Fibroblast of skin of right biceps (primary cell): ENCODE measurements around the gene VDAC1.
"Not testable (repeated sequence)": the region's sequence is repeated elsewhere in the genome, so short reads cannot be mapped to it uniquely, and the experiment has no call there.

Experiments
- DNase-seq: peaks from one replicate; pipeline ENCODE4 v3.0.0-alpha.2; 2013

Gene VDAC1

DNA sequence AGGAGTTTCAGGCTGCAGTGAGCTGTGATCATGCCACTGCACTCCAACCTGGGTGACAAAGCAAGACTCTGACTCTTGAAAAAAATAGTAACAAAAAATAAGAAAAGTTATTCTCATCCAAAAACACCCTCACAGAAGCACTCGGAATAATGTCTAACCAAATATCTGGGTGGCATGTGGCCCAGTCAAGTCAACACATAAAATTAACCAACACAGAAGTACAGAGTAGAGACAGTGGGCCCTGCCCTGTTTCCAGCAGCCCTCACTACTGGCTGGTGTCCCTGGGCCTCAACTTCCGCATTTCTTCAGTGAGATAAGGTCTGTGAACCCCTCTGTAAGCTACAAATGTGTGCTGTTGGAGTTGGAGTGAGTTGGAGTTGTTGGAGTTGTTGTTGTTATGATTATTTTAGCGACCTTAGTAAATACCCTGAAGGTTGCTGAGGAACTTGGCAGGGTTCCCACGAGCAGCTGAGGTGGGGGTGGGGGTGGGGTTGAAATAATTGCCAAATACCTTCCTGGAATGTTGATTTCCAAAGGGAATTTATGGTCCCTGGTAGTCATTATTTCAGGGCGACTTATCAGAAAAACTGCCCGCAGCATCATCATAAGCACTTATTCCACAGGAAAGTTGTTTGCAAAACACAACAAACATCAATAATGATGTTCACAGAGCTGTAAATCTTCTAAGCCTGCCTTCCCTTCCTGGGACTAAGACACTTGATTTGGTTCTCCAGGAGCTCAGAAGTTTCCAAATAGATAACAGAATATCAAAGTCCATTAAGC, 66.5 kb downstream of the VDAC1 start:
- DNase-seq: no peak

DNA sequence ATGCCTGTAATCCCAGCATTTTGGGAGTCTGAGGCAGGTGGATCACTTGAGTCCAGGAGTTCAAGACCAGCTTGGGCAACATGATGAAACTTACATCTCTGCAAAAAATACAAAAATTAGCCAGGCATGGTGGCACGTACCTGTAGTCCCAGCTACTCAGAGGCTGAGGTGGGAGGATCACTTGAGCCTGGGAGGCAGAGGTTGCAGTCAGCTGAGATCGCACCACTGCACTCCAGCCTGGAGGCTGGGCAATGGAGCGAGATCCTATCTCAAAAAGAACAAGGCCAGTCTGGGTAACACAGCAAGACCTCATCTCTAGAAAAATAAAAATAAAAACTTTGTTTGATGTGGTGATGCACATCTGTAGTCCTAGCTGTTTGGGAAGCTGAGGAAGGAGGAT, 67.1 kb downstream of the VDAC1 start:
- DNase-seq: not testable (repeated sequence)

DNA sequence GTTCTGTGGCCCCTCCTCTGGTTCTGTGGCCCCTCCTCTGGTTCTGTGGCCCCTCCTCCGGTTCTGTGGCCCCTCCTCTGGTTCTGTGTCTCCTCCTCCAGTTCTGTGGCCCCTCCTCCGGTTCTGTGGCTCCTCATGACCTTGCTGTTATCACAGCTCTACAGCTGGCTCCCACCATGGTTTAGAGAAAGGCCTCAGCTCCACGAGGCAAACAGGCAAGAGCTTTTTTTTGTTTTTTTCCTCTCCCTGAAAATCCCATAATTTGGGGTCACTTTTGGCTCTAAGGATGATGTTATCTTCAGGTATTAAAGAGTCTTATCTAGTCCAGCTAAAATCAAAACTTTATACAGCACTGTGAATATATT, 68.1 kb downstream of the VDAC1 start:
- no peak for DNase-seq

DNA sequence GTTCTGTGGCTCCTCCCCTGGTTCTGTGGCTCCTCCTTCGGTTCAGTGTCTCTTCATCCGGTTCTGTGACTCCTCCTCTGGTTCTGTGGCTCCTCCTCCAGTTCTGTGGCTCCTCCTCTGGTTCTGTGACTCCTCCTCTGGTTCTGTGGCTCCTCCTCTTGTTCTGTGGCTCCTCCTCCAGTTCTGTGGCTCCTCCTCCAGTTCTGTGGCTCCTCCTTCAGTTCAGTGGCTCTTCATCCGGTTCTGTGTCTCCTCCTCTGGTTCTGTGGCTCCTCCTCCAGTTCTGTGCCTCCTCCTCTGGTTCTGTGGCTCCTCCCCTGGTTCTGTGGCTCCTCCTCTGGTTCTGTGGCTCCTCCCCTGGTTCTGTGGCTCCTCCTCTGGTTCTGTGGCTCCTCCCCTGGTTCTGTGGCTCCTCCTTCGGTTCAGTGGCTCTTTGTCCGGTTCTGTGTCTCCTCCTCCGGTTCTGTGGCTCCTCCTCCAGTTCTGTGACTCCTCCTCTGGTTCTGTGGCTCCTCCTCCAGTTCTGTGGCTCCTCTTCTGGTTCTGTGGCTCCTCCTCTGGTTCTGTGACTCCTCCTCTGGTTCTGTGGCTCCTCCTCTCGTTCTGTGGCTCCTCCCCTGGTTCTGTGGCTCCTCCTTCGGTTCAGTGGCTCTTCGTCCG, 68.7 kb downstream of the VDAC1 start:
- DNase-seq: not testable (repeated sequence)

DNA sequence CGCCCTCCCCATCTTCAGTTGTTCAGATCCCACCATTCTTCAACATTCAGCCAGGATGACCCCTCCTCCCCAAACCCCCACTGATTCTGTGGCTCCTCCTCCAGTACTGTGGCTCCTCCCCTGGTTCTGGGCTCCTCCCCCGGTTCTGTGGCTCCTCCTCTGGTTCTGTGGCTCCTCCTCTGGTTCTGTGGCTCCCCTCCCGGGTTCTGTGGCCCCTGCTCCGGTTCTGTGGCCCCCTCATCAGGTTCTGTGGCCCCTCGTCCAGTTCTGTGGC, 69.2 kb downstream of the VDAC1 start:
- DNase-seq: no peak

DNA sequence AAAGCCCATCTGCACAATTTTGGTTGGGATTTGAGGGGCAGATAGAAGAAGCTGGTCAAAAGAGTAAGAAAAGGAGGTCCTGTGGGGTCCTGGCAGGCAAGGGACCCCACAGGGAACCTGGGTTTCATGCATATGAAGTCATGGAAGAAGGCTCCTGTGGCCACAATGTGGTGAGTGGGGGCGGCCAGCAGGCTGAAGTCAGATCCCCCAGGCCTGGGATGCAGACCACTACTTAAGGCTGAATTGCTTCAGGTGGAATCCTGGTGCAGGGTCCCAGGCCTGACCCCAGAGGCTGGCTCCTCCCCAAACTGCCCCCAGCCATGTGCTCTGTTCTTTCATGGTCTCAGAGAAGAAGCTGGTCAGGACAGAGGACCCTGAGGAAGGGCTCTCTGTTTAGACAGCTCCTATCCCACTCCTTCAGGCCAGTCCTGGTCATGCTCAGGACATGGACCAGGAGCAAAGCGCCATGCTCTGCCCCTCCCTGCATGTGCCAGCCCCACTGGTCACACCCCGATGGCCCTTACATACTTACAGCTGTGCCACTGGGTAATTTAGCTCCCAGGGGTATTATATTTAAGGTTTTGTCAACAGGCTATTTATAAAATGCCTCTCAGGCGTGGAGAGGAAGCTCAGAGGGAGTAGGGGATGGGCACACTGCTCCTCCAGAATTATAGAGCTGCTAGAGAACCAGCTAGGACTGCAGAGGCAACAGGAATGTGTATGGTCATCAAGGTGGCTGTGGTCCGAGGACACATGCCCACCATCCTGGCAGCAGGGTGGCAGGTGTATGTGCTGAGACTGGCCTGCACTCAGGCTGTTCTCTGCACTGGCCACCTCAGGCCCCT, 69.7 kb downstream of the VDAC1 start:
- DNase-seq: no peak

DNA sequence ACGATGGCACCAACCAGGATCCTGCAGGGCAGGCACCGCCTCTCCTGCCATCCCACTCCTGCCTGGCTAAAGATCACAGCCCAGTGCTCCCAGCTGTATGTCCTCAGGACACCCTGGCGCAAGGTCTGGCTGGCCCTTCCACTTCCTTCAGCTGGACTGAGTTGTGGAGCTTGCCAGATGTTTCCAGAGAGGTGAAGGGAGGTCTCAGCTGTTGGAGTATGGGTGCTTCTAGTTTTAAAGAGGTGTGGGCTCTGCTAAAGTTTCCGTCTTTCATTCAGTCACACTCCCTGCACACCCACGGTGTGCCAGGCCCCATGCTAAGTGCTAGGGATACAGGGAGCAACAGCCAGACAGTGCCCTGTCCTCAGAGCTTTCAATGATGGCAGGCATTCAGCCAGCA, 70.5 kb downstream of the VDAC1 start:
- DNase-seq: no peak

DNA sequence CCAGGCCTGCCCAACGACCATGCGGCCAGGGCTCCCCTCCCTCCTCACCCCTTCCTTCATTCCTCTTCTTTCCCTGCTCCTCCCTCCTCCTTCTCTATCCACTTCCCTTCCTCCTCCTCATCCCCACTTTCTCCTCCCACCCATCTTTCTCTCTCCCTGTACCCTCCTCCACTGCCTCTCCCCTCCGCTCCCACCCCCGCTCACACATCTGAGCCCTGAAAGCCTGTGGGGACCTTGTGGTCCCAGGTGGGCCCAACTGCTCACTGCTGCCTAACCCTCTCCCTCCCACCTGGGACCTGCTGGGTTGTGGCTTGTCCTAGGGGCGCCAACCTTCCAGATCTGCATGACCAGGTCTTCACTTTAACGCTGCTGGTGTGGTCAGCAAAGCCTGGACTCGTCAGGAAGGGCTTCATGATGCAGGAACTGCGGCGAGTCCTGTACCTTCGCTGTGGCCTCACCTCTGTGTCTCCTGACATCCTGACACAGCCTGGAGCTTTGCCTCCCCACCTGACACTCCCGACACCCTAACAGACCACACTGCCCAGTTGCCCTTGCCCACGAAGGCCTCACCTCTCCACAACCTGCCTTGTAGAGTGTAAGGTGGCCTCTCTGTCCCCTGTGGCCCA, 71.0 kb downstream of the VDAC1 start:
- DNase-seq: no peak

DNA sequence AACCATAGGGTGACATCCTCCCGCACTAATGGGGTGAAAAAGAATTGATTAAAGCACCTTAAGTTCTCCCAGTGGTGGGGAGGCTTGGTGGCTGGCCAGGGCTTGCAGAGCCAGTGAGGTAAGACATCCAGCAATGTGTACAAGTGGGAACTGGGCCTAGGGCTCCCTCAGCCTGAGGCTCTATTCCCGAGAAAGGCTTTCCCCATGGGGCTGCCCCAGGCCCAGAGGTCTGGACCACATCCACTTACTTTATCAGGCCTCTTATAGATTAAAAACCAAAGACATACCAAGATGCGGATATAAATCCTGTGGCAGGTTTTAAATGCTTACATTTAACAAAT, 71.6 kb downstream of the VDAC1 start:
- DNase-seq: no peak

DNA sequence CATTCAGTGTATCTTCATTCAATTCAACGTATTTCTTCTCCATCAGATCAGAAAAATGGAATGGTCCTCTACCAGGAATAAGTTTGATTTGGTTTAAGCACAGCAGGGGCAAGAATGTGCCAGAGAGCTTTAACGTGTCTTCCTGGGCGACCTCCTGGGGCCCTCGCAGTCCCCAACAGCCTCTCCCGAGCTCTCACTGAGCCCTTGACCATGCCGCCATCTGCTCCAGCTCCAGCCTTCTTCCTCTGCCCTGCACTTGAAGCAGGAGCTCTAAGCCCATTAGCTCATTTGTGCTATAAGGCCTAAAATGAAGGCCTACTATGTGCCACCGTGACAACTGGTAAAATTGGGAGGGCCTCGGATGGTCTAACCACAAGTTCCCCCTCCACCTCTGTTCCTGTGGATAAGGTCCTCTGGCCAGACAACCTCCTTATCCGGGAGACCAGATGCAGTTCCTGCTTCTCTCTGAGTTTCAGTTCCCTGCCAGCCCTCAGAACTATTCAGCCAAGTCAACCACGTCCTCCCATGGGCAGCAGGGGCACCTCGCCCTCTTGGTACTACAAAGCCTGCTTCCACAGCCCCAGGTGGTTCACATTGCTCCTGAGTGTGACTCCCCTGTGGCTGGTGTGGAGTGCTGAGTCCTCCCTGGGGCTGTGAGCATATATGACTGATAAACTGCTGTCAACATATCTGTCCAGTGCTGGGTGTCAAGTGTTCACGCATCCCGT, 72.2 kb downstream of the VDAC1 start:
- no peak for DNase-seq

DNA sequence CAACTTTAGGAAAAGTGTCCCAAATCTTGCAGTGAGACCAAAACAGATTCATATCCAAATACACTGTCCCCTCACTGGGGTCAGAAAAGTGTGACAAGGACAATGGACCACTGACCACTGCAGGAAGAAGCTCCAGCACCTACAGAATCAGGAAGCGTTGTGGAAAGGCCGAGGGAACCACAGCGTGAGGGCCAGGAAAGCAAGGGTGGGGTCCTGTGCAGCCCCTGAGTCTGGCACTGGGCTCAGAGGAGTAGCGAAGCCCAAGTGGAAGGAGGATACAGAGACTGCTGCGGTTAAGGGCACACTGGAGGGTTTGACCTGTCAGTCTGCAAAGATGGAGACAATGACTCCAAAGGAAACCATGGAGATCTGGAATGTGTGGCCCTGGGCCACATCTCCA, 73.2 kb downstream of the VDAC1 start:
- no peak for DNase-seq

DNA sequence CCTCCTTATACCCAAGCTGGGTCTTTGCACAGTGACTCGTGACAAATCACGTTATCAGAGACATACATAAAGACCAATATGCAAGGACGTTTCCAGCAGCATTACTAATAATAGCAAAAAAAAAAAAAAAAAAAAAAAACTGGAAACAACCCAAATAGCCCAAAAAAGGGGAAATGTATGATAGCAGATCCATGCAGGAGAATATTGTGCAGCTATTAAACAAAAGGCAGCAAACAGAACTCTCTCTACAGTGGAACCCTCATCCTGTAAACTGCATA, 74.0 kb downstream of the VDAC1 start:
- DNase-seq: no peak

DNA sequence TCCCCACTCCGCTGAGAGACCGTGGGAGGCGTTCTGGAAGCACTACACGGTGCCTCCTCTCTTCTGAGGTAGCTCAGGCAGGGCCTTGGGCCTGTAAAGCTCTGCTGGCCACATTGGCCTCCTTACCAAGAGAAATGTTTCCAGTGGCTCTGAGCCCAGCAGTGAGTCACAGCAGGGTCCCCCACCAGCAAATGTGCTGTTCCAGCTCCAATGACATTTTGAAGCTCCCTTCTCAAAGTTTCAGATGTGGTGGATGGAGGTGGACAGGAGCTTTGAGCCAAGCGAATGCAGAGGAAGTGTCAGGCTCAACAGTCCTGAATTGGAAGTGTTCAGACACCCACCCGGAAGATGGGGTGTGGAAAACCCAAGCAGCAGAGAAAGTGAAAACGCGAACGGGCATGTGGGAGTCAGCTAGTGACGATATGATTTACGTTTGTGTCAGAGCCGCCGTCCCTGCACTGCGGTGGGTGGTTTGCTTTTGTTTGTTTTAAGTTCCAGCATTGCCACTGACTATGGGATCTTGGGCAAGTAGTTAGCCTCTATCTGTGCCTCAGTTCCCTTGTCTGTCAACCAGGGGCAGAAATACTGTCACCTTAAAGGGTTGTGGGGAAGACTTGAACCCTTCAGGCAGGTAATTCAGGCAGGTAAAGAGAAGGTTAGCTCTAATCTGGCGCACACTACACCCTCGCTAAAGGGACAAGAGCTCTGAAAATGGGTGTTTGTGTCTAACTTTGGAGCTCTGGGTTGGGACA, 74.5 kb downstream of the VDAC1 start:
- DNase-seq: peak; percentile 74

DNA sequence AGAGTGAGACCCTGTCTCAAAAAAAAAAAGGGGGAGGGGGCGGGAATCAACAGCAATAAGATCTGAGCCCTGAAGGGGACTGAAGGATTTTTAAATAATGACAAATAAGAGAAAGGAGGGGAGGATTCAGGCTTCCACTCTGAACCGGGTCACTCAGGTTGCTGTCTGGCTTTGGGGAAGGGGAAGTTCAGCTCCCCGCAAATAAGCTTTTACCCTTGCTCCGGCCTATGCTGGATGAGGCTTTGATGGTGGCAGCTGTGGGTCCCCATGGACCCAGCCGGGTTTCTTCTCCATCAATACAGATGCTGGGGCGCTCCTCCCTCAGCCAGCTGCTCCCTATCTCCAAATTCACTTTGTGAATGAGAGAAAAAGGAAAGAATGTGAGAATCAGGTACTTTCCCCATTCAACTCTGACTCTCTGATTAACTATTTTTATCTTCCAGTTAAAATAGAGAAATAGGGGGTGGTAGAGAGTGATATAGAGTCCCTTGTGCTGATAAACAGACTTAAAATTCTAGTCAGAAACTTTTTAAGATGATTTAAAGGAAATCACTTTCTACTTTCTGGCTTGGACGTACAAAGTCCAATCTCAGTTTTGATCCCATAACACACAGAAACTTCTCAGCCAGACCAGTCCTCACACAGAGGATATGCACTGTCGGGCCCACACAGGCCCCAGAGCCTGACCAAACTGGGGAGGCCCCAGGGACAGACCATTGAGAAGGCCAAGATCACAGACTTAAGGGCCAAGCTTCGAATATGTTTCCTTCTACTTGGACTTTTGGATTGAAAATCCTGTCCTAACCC, 76.0 kb downstream of the VDAC1 start:
- DNase-seq: no peak

DNA sequence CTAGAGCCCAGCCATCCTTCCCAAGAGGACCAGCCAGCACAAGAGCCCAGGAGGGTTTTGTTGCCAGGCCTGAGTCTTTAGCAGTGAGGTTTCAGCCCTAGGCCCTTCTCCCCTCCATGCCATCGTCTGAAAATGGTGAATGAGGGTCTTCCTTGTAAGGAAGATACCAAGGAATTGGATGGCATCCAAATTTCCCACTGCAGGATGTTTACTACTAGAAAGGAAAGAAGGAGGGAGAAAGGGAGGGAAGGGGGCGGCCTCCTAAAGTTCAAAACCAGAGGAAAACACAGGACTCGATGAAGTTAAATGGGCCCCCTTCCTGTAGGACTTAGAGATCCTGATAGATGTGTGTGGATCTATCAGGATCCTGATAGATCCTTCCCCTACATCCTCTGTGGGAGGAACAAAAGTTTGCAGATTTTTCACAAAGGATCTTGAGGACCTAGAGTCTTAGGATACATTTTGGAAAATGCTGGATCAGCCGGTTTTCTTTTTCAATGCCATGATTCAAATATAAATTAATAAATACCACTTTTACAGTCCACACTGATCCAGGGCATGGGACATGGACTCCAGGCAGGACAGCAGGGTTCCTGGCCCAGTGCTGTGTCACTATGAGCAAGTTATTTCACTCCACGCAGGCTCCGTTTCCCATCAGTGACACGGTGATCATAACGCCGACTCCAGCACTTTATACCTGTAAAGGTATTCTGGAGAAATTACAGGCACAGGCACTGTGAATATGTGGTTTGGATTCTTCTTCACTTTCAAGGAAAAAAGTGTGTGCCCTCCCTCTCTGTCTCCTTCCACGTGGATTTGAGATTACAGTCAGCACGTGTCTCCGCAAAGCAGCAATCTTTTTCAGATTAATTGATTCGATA, 77.2 kb downstream of the VDAC1 start:
- DNase-seq: no peak

DNA sequence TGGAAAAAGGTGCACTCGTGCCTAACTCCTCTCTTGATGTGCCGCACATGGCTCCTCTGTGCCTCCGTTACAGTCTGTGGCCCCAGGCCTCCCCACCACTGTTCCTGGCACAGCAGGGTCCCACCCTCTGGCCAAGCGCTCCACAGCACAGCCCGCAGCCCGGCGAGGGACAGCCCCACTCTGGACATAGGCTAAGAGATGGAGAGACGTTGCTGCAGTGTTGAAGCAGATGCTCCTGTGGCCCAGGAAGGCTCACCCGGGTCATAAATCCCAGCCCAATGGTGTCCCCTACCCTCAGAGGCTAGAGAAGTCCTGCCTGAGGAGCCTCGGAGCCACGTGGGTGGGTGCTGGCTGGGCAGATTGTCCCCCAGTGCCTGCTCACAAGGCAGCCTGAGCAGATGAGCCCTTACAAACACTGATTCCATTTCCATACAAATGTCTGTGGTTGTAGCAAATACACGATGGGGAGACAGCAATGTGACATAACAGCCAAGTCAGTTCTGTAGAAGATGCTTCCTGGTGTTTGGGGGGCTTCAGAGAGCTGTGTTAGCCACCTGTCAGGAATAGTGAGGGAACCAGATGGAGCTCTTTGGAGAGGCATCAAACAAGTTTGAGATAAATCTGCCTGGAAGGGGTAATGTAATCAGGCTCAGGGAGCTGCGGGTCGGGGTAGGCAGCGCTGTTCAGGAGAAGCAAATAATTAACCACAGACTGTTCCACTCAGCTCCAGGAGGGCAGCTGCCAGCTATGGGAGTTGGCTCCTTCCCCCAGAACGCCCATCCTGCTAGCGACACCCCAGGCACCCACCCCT, 78.1 kb downstream of the VDAC1 start:
- no peak for DNase-seq

DNA sequence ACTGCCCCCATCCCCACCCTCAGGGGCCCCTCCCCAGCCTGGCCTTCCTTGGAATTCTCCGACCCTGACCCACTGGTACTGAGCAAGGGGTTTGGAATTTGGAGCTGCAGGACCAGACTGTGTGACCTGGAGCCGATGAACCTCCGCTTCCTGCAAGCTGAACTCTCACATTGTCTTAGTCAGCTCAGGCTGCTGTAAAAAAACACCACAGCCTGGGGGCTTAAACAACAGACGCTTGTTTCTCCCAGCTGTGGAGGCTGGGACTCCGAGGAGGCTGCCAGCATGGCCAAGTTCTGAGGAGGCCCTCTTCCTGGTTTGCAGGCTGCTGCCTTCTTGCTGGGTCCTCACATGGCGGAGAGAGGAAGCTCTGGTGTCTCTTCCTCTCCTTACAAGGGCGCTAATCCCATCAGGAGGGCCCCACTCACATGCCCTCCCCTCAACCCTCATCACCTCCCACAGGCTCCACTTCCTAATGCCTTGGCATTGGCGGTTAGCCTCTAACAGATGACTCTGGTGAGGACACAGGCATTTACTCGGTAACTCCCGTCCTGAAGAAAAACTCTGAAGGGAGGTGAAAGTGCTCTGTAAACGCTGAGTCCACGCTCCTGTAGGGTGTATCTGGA, 78.8 kb downstream of the VDAC1 start:
- DNase-seq: peak; percentile 20

DNA sequence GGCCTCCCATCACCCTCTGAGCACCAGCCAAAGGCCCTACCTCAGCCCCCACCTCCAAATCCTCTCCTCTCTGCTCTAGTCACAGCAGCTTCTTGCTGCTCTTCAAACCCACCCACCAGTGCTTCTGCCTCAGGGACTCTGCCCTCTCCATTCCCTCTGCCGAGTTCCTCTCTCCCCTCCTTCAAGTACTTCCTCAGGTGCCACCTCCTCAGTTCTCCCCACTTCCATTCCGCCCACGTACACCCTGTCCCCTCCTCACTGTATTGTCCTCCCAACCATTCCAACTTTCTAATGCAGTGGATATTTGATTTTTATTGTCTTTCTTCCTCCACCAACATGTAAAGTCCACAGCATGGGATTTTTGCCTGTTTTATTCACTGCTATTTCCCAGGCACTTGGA, 79.5 kb downstream of the VDAC1 start:
- no peak for DNase-seq

DNA sequence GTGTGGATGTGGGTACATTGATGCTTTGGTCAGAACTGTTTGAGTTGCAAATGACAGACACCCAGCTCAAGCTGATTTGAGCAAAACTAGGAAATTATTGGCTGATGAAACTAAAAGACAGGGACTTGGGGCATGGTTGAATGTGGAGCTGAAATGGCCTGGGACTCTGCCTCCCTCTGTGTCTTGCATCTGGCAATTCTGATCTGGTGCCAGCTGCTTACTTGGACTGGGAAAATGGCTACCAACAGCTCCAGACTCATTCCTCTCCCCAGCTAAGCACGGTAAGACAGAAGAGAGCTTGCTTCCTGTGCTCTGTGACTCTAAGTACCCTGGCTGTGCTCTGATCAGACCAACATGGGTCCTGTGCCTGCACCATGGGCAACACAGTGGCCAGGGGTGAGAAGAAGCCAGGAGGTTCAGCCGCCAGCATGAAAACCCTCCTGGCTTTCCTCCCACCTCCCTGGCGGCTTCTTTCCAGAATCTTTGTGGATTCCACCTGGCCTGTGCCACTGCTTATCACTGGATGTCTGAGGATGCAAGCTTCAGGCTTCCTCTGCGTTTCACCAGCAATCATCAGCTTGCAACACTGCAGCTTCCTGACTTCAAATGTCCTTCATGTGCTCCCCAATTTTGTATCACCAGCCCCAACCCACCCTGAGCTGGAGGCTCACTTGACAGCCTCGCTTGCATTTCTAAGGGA, 80.4 kb downstream of the VDAC1 start:
- no peak for DNase-seq
